ENCODE data around the gene TMEM184A. TPM values are rescaled to one million over a fixed set of nuclear protein-coding genes. Genes with fewer than 3 reads are reported as not detected.

The TMEM184A gene
- total RNA-seq, 1 donor from 2014 or later: not detected

DNA sequence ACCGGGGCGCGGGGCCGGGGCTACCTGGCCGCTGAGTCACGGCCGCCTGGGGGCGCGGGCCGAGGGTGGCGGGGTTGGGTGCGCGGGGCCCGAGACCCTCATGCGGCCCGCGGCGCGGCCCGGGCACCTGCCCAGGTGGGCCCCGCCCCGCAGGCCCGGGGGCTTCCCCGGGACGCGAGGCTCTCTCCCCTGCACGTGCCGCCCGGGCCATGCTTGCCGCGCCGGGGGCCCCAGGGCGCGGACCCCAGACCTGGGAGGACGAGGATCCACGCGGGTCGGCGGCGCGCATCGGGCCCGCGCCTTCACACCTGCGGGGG, 25.1 kb downstream of the TMEM184A start:
- no peaks in the 10 kb centered on the region for H3K9me3 ChIP-seq
- H3K4me3 ChIP-seq: peak overlapping the region; percentile 76 to 91
- peaks cover 4 to 8% of the 10 kb centered on the region in 2 donors for H3K36me3 ChIP-seq
- TF ChIP-seq CTCF (IDR thresholded peaks at IDR 0.05): no peak
- H3K4me1 ChIP-seq: peaks cover 6 to 33% of the 10 kb centered on the region in 2 donors
- no peak for DNase-seq (ENCODE audit: low spot score in 2 of 2)
- intact Hi-C loops (cut with DNase I): loop anchor here (1.0 to 10.0 kb wide), 6 partner anchors 18 to 1104 kb away; partner anchors contain the start of genes GET4, INTS1 and TTYH3
- H3K27me3 ChIP-seq: no peaks in the 10 kb centered on the region
- peak overlapping the region; percentile 98 to 99 for H3K27ac ChIP-seq

DNA sequence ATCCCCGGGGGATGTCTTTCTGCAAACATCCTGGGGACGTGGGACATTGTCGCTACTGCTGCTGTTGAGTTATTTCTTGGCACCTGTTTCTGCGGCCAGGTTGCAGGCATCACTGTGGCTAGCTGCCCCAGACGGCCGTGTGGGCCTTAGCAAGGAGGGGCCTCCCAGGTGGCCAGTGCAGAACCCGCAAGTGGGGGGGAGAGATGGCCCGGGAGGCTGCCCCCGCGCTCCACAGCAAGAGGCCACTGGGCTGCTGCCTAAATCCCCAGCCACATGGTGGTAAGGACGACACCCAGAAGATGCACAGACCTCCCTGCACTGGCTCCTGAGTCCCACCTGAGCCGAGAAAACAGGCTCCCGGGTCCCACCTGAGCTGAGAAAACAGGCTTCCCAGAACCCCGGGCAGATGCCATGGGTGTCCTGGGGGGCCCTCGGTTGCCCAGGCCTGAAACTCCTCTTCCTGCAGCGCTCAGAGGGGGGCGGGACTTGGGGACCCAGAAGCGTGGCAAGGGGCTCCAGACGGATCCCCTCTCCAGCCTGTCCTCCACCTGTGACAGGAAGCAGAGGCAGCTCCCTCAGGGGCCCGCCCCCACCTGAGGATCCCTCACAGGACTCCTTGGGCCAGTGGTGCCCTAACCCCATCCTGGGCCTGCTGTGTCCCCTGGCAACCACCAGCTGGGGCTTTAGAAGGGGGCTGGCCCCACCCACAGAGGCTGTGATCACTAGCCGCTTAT, 26.5 kb downstream of the TMEM184A start:
- no peaks in the 10 kb centered on the region for H3K9me3 ChIP-seq
- peaks cover 6 to 23% of the 10 kb centered on the region in 2 donors for H3K4me1 ChIP-seq
- DNase-seq (ENCODE audit: low spot score in 2 of 2): no peak
- no peak for TF ChIP-seq CTCF (IDR thresholded peaks at IDR 0.05)
- no peaks in the 10 kb centered on the region for H3K36me3 ChIP-seq
- intact Hi-C loops (cut with DNase I): loop anchor here (1.0 to 10.0 kb wide), 6 partner anchors 16 to 1105 kb away; partner anchors contain the start of genes GET4, INTS1 and TTYH3
- H3K27ac ChIP-seq: no peak overlapping the region
- peak overlapping the region in 1 of 2 donors; percentile 76 for H3K4me3 ChIP-seq
- H3K27me3 ChIP-seq: no peaks in the 10 kb centered on the region

DNA sequence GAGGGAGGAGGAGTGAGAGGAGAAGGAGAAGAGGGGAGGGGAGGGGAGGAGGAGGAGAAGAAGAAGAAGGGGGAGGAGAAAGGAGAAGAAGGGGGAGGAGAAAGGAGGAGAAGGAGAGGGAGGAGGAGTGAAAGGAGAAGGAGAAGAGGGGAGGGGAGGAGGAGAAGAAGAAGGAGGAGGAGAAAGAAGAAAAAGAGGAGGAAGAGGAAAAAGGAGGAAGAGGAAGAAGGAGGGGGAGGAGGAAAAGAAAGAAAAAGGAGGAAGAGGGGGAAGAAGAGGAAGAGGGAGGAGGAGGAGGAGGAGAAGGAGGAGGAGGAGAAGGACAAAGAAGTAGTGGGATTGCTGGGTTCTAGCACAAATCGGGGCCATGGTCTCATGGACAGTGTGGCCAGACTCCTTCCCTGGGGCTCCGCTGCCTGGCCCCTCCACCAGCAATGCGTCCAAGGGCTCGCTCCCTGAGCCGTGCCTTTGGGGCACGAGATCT, 29.7 kb downstream of the TMEM184A start:
- Histone ChIP-seq H3K27me3 (no peaks in the 10 kb centered on the region), H3K4me3 (no peak overlapping the region), H3K36me3 (no peaks in the 10 kb centered on the region), H3K4me1 (peaks cover 0 to 8% of the 10 kb centered on the region in 2 donors), H3K9me3 (no peaks in the 10 kb centered on the region), H3K27ac (no peak overlapping the region)
- TF ChIP-seq CTCF (IDR thresholded peaks at IDR 0.05): no peak
- DNase-seq (ENCODE audit: low spot score in 2 of 2): no peak
- intact Hi-C loops (cut with DNase I): no loop called here

- Histone ChIP-seq H3K36me3 (no peaks in the 10 kb centered on the region), H3K27me3 (no peaks in the 10 kb centered on the region), H3K9me3 (no peaks in the 10 kb centered on the region), H3K4me1 (peaks cover 0 to 8% of the 10 kb centered on the region in 2 donors), H3K4me3 (no peak overlapping the region), H3K27ac (no peak overlapping the region)
- DNase-seq (ENCODE audit: low spot score in 2 of 2): no peak
- intact Hi-C loops (cut with DNase I): no loop called here
- no peak for TF ChIP-seq CTCF (IDR thresholded peaks at IDR 0.05)
Observed at GRCh38 chr7:1525409-1525808, 30.6 kb downstream of the TMEM184A start.

DNA sequence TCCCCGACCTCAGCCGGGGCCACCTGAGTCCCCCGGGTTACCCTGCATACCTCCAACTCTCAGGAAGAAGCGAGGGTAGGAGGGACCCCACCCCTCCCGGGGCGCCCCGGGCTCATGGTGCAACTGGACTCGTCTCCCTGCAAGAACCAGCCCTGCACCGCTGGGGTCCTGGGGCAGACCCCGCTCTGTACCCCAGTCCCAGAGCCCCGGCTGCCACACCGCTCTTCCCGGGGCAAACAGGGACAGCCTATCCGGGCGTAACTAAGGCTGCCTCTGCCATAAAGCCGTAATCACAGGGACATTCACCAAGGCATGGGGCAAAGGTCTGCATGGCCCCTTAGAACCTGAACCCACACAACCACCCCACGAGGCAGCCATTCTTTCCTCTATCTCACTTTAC, 32.2 kb downstream of the TMEM184A start:
- Histone ChIP-seq H3K9me3 (no peaks in the 10 kb centered on the region), H3K27ac (no peak overlapping the region), H3K4me1 (peaks cover 0 to 3% of the 10 kb centered on the region in 2 donors), H3K27me3 (no peaks in the 10 kb centered on the region), H3K4me3 (no peak overlapping the region), H3K36me3 (no peaks in the 10 kb centered on the region)
- intact Hi-C loops (cut with DNase I): no loop called here
- TF ChIP-seq CTCF (IDR thresholded peaks at IDR 0.05): no peak
- no peak for DNase-seq (ENCODE audit: low spot score in 2 of 2)
